GM23338 (cell line): ENCODE data around the gene VAMP2. TPM values are rescaled to one million over a fixed set of nuclear protein-coding genes. Genes with fewer than 3 reads are reported as not detected.

Experiments
- ATAC-seq: fragments of 200-7000 bp; cut with Tn5 transposase; 3 replicates; pipeline ENCODE4 v1.9.1; 2020
- DNase-seq: peaks from one replicate; pipeline ENCODE4 v3.0.0-alpha.2; 2015; ENCODE audit warnings: low spot score
- H2AFZ ChIP-seq: fragments of 200-600 bp; sonication (generic); 2 replicates; pipeline ENCODE4 v1.8.0; 2016; ENCODE audit warnings: antibody characterized with exemption, mild to moderate bottlenecking, moderate library complexity
- H3F3A ChIP-seq: fragments of 200-600 bp; sonication (generic); replicated peaks from 2 replicates; pipeline ENCODE4 v1.8.0; 2017; ENCODE audit warnings: antibody characterized with exemption, mixed run types, low read depth
- H3K27ac ChIP-seq: fragments of 200-600 bp; sonication (generic); 2 replicates; pipeline ENCODE4 v1.6.1; 2016; ENCODE audit warnings: low read depth
- H3K27me3 ChIP-seq: fragments of 200-600 bp; sonication (generic); 2 replicates; pipeline ENCODE4 v1.8.0; 2016; ENCODE audit warnings: mild to moderate bottlenecking, mixed run types, moderate library complexity; ENCODE audit not compliant: insufficient read depth
- H3K36me3 ChIP-seq: fragments of 200-600 bp; sonication (generic); 2 replicates; pipeline ENCODE4 v1.8.0; 2016; ENCODE audit warnings: mild to moderate bottlenecking; ENCODE audit not compliant: insufficient read depth
- H3K4me1 ChIP-seq: fragments of 200-600 bp; sonication (generic); 2 replicates; pipeline ENCODE4 v1.8.0; 2016; ENCODE audit warnings: mild to moderate bottlenecking, moderate library complexity; ENCODE audit not compliant: insufficient read depth
- H3K4me2 ChIP-seq: fragments of 200-600 bp; sonication (generic); 2 replicates; pipeline ENCODE4 v1.7.1; 2017; ENCODE audit warnings: mixed run types
- H3K4me3 ChIP-seq: fragments of 200-600 bp; sonication (generic); 2 replicates; pipeline ENCODE4 v1.6.1; 2016; ENCODE audit warnings: mixed run types
- H3K79me2 ChIP-seq: fragments of 200-600 bp; sonication (generic); replicated peaks from 2 replicates; pipeline ENCODE4 v1.8.0; 2017; ENCODE audit warnings: mild to moderate bottlenecking; ENCODE audit not compliant: insufficient read depth
- H3K9me2 ChIP-seq: fragments of 200-600 bp; sonication (generic); 2 replicates; pipeline ENCODE4 v1.8.0; 2017; ENCODE audit not compliant: insufficient read depth
- H4K20me1 ChIP-seq: fragments of 200-600 bp; sonication (generic); replicated peaks from 2 replicates; pipeline ENCODE4 v1.8.0; 2017; ENCODE audit warnings: mild to moderate bottlenecking; ENCODE audit not compliant: insufficient read depth
- H3K27ac Mint-ChIP-seq: 2 replicates; pipeline ENCODE4 v1.8.0; 2020; ENCODE audit warnings: inconsistent platforms, mild to moderate bottlenecking, moderate library complexity, mixed read lengths
- H3K27me3 Mint-ChIP-seq: 3 replicates; pipeline ENCODE4 v1.8.0; 2022; ENCODE audit warnings: low read depth, mild to moderate bottlenecking, moderate library complexity, mixed read lengths, inconsistent platforms; ENCODE audit not compliant: insufficient read depth, poor library complexity
- H3K36me3 Mint-ChIP-seq: 3 replicates; pipeline ENCODE4 v1.8.0; 2021; ENCODE audit warnings: low read depth, mild to moderate bottlenecking, inconsistent platforms, moderate library complexity, mixed read lengths
- H3K4me1 Mint-ChIP-seq: 3 replicates; pipeline ENCODE4 v1.8.0; 2020; ENCODE audit warnings: mild to moderate bottlenecking, inconsistent platforms, mixed read lengths
- H3K4me3 Mint-ChIP-seq: 3 replicates; pipeline ENCODE4 v1.8.0; 2021; ENCODE audit warnings: moderate library complexity, mild to moderate bottlenecking, inconsistent platforms, mixed read lengths
- H3K9me3 Mint-ChIP-seq: 3 replicates; pipeline ENCODE4 v1.8.0; 2020; ENCODE audit warnings: moderate library complexity, mild to moderate bottlenecking, inconsistent platforms, mixed read lengths
- CREB1 ChIP-seq: fragments of 250-450 bp; sonication (Bioruptor Pico); IDR thresholded peaks from 2 replicates; pipeline ENCODE4 v1.5.0; 2020; ENCODE audit warnings: low read depth, mild to moderate bottlenecking, moderate library complexity
- JUNB ChIP-seq: IDR thresholded peaks from one replicate; pipeline ENCODE4 v1.6.1; 2016; ENCODE audit warnings: antibody characterized with exemption; ENCODE audit not compliant: unreplicated experiment
- POLR2AphosphoS5 ChIP-seq: IDR thresholded peaks from 2 replicates; pipeline ENCODE4 v1.6.1; 2016; ENCODE audit warnings: antibody characterized with exemption, low read depth
- STAT1 ChIP-seq: IDR thresholded peaks from one replicate; pipeline ENCODE4 v1.6.1; 2016; ENCODE audit warnings: antibody characterized with exemption; ENCODE audit not compliant: unreplicated experiment
- ZNF331 ChIP-seq: fragments of 250-450 bp; sonication (Bioruptor Pico); IDR thresholded peaks from 2 replicates; pipeline ENCODE4 v1.5.0; 2020; ENCODE audit warnings: low read depth, mild to moderate bottlenecking, moderate library complexity
- polyA plus RNA-seq: library from polyadenylated mRNA; unstranded; fragments of >200 nt; fragmentation: Nextera tagmentation; extraction: Ambion mirVana; gene quantifications from 2 replicates; pipeline ENCODE4 v1.2.1, GENCODE V29; 2016
- total RNA-seq: library from RNA; depleted of rRNA; stranded (reverse); fragments of >200 nt; shearing (Covaris generic); gene quantifications from 2 replicates; pipeline ENCODE4 v1.2.3, GENCODE V29; 2014
- TF ChIP-seq, protein P1 (sequence below): IDR thresholded peaks from one replicate; pipeline ENCODE4 v1.6.1; 2018; ENCODE audit warnings: antibody characterized with exemption; ENCODE audit not compliant: unreplicated experiment

Gene VAMP2
- total and polyA plus RNA-seq, 2 experiments from 2014 or later, result 6.9 to 32.3 TPM

DNA sequence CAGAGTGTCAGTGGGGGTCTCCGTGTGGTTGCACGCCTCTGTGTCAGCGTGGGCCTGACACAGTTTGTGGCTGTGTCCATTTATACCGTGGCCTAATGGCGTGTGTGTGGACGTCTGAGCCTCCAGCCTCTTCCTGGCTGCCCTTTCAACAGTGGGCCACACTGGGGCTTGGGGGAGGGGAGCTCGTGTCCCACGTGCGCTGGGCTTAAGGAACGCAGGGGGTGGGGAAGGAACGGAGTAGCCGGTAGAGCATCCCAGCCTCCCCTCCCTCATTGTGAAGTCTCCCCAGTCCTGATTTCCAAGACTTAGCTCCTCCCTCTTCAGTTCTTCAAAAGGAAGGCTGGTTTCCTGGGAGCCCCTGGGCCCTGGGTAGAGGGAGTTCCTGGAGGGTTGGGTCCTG lies 29.3 kb downstream of the VAMP2 start:
- H3K4me3 ChIP-seq, result peak overlapping the region; percentile 35; the same call in 1 of the 2 replicates
- no peak overlapping the region; the same call in 1 of the 2 replicates for H3K27ac ChIP-seq
- H3K4me2 ChIP-seq, result peak overlapping the region; percentile 66
- H3F3A ChIP-seq, result peaks cover 19% of the 10 kb centered on the region
- H3K79me2 ChIP-seq, result no peaks in the 10 kb centered on the region
- Mint-ChIP-seq H3K27ac (peak overlapping the region; percentile 77; the same call in 1 of the 2 replicates), H3K36me3 (no peaks in the 10 kb centered on the region), H3K27me3 (peaks cover 30% of the 10 kb centered on the region), H3K9me3 (no peaks in the 10 kb centered on the region; the same call in 2 of the 3 replicates), H3K4me1 (peaks cover 13% of the 10 kb centered on the region), H3K4me3 (peak overlapping the region; percentile 34)
- TF ChIP-seq STAT1, result no peak
- TF ChIP-seq POLR2AphosphoS5, result peak; percentile 34; the same call in 1 of the 2 replicates
- TF ChIP-seq CREB1 (CRISPR knock-in tag), result 0 out of 2 replicates have a peak, but pooled peaks have one; percentile 6
- TF ChIP-seq ZNF331 (CRISPR knock-in tag), result no peak
- DNase-seq, result peak; percentile 89
- peaks cover 21% of the 10 kb centered on the region for H3K4me1 ChIP-seq
- no peaks in the 10 kb centered on the region for H3K36me3 ChIP-seq
- H2AFZ ChIP-seq, result peak overlapping the region; percentile 86
- no peaks in the 10 kb centered on the region for H3K9me2 ChIP-seq
- no peaks in the 10 kb centered on the region for H4K20me1 ChIP-seq
- H3K27me3 ChIP-seq, result peaks cover 52% of the 10 kb centered on the region
- ATAC-seq, result peak; percentile 88

DNA sequence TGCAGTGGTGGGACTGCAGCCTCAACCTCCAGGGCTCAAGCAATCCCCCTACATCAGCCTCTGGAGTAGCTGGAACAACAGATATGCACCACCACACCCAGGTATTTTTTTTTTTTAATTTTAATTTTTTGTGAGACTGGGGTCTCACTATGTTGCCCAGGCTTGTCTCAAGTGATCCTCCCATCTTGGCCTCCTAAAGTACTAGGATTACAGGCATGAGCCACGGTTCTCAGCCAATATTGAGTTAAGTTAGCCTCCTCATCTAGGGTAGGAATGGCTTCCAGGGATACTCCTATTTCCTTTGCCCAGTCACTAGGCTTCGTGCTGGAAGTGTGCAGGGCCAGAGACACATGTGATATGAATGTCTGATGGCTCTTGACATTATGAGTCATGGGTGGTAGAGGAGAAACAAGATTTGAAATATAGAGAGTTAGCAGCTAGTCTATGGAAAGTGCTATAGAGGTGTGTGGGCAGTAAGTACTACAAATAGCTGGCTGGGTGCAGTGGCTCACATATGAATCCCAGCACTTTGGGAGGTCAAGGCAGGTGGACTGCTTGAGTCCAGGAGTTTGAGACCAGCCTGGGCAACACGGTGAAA lies 30.8 kb downstream of the VAMP2 start:
- peaks cover 17% of the 10 kb centered on the region for H3K4me1 Mint-ChIP-seq
- H3K36me3 Mint-ChIP-seq, result no peaks in the 10 kb centered on the region
- Histone ChIP-seq H2AFZ (no peak overlapping the region), H3K9me2 (no peaks in the 10 kb centered on the region), H3K4me3 (no peak overlapping the region), H3K4me2 (no peak overlapping the region), H3K36me3 (no peaks in the 10 kb centered on the region), H3K79me2 (no peaks in the 10 kb centered on the region), H3F3A (peaks cover 13% of the 10 kb centered on the region; the same call in 1 of the 2 replicates), H3K27me3 (peaks cover 55% of the 10 kb centered on the region), H3K27ac (no peak overlapping the region), H4K20me1 (no peaks in the 10 kb centered on the region), H3K4me1 (peaks cover 18% of the 10 kb centered on the region)
- peaks cover 44% of the 10 kb centered on the region for H3K27me3 Mint-ChIP-seq
- no peaks in the 10 kb centered on the region; the same call in 2 of the 3 replicates for H3K9me3 Mint-ChIP-seq
- no peak overlapping the region for H3K27ac Mint-ChIP-seq
- ATAC-seq, result no peak
- no peak overlapping the region for H3K4me3 Mint-ChIP-seq
- no peak for TF ChIP-seq JUNB
- TF ChIP-seq, protein P1, sequence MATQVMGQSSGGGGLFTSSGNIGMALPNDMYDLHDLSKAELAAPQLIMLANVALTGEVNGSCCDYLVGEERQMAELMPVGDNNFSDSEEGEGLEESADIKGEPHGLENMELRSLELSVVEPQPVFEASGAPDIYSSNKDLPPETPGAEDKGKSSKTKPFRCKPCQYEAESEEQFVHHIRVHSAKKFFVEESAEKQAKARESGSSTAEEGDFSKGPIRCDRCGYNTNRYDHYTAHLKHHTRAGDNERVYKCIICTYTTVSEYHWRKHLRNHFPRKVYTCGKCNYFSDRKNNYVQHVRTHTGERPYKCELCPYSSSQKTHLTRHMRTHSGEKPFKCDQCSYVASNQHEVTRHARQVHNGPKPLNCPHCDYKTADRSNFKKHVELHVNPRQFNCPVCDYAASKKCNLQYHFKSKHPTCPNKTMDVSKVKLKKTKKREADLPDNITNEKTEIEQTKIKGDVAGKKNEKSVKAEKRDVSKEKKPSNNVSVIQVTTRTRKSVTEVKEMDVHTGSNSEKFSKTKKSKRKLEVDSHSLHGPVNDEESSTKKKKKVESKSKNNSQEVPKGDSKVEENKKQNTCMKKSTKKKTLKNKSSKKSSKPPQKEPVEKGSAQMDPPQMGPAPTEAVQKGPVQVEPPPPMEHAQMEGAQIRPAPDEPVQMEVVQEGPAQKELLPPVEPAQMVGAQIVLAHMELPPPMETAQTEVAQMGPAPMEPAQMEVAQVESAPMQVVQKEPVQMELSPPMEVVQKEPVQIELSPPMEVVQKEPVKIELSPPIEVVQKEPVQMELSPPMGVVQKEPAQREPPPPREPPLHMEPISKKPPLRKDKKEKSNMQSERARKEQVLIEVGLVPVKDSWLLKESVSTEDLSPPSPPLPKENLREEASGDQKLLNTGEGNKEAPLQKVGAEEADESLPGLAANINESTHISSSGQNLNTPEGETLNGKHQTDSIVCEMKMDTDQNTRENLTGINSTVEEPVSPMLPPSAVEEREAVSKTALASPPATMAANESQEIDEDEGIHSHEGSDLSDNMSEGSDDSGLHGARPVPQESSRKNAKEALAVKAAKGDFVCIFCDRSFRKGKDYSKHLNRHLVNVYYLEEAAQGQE, result no peak
- no peak for DNase-seq
